Astrocyte of the cerebellum (primary cell): ENCODE measurements around the gene HSPA12A.

Experiments
- DNase-seq: peaks from one replicate; pipeline ENCODE4 v3.0.0-alpha.2; 2011; ENCODE audit warnings: low read depth
- H3K4me3 ChIP-seq: 2 replicates; pipeline ENCODE4 v1.5.1; 2011; ENCODE audit warnings: mild to moderate bottlenecking, low read depth, low read length, moderate library complexity
- CTCF ChIP-seq: IDR thresholded peaks from 2 replicates; pipeline ENCODE4 v1.5.1; 2012; ENCODE audit warnings: low read length, low read depth, moderate library complexity, mild to moderate bottlenecking; ENCODE audit errors: missing control alignments
- in situ Hi-C: cut with HindIII; loops from 2 replicates; pipeline ENCODE4 v1.10.0; 2017; ENCODE audit warnings: low sequenced_read_pairs

Gene HSPA12A

GRCh38 chr10:116766241-116766827 lies 24.0 kb upstream of the HSPA12A start:
- no peak overlapping the region for H3K4me3 ChIP-seq
- no peak for TF ChIP-seq CTCF
- DNase-seq, result no peak
- in situ Hi-C loops, result no loop called here

- peak; percentile 9 for TF ChIP-seq CTCF
- in situ Hi-C loops, result no loop called here
- no peak for DNase-seq
- no peak overlapping the region for H3K4me3 ChIP-seq
Observed at GRCh38 chr10:116765648-116766081, 23.3 kb upstream of the HSPA12A start.

DNA sequence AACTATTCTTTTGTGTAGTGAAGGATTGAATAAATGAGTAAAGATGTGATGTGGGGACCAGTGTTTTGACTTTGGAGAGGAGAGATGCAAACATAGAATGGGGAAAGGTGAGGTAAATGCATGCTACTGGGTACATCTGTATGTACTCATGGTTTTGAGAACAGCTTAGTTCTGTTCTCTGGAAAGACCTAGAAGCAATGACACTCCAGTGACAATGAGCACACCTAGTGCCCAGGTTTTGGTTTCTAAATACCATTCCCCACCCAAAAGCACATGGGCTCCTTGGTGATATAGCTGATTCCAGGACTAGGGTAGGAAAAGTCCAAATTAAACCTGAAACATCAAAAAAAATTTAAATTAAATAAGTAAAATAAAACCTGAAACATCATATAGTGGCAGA lies 22.6 kb upstream of the HSPA12A start:
- in situ Hi-C loops, result no loop called here
- TF ChIP-seq CTCF, result no peak
- DNase-seq, result no peak
- H3K4me3 ChIP-seq, result no peak overlapping the region

DNA sequence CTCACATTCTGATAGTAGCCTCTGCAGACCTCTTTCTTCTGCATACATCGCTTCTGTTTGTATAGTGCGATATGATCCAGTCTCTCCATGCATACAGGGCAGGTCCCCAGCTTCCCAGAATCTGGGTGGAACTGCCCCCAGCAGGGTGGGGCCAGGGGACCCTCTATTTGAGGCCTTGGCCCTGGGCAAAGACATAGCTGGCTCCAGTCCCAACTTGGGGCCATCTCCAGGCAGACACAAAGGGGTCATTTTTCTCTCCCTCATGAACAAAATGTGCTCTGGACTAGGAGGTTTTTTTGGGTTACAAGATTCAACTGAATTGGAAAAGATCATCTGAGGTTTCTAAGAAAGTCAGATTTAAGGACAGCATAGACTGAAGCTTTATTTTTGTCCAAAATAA lies 21.1 kb upstream of the HSPA12A start:
- in situ Hi-C loops, result no loop called here
- no peak for DNase-seq
- H3K4me3 ChIP-seq, result no peak overlapping the region
- TF ChIP-seq CTCF, result no peak

GRCh38 chr10:116761883-116762282 lies 19.5 kb upstream of the HSPA12A start:
- in situ Hi-C loops, result no loop called here
- H3K4me3 ChIP-seq, result no peak overlapping the region
- TF ChIP-seq CTCF, result no peak
- no peak for DNase-seq

DNA sequence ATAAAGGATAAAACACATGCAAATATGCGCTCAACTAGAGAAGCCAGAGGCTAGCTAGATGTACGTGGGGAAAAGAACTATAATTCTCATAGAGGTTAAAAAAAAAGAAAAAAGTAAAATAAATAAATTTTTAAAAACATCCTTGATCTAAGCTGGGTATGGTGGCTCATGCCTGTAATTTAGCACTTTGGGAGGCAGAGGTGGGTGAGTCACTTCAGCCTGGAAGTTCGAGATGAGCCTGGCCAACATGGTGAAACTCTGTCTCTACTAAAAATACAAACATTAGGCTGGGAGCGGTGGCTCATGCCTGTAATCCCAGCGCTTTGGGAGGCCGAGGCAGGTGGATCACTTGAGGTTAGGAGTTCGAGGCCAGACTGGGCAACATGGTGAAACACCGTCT lies 18.6 kb upstream of the HSPA12A start:
- DNase-seq, result no peak
- TF ChIP-seq CTCF, result no peak
- in situ Hi-C loops, result no loop called here

More for the DNA sequence above, 18.6 kb upstream of the HSPA12A start:
- H3K4me3 ChIP-seq, result no peak overlapping the region
